ENCODE measurements around the gene ACTMAP.

DNA sequence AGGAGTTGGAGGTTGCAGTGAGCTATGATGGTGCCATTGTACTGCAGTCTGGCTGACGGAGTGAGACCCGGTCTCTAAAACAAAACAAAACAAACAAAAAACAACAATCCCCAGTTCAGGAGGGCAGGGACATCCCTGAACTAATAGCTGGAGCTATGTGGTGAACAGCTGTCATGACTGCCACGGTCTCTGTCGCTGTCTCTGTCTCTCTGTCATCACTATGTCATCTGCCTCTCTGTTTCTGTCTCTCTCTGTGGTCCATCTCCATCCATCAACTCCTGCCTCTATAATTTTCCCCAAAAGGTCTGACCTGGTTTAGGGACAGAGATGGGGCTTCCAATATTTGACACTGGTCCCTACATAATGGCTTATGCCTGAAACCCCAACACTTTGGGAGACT is 26.0 kb downstream of the ACTMAP start:
- TF ChIP-seq EZH2phosphoT487 (IDR thresholded peaks at IDR 0.05; ENCODE audit: insufficient read depth, low read depth) (no peak), EZH2 (IDR thresholded peaks at IDR 0.05; ENCODE audit: insufficient read depth, poor library complexity, severe bottlenecking) (no peak)

All from GM23248 (cell line).